OCI-M2 (cell line): Measurements from ENCODE around the gene ASCL3.
"Not testable (repeated sequence)": the region's sequence is repeated elsewhere in the genome, so short reads cannot be mapped to it uniquely, and the experiment has no call there.

Source experiments
- DNase-seq: peaks from one replicate; lab custom pipeline; 2025; ENCODE audit not compliant: unreplicated experiment; lab: John Stamatoyannopoulos, UW

ASCL3 gene

DNA sequence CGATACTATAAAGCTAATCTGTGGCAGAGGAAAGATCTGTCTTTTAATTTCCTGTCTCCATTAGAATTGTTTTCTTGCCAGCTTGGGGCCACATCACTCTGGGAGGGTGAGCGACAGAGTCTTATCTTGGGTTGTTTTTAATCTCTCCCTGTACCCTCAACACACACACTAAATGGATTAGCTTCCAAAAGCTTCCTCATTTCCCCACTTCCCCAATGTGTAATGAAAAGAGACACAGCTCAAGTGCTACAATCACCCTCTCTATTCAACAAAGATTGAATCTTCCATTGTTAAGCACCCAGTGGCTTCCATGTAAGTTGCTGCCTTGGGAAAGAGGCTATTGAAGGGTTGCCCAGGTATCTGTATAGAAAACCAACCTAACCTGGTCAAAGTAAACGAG lies 6.1 kb upstream of the ASCL3 start:
- DNase-seq = no peak

DNA sequence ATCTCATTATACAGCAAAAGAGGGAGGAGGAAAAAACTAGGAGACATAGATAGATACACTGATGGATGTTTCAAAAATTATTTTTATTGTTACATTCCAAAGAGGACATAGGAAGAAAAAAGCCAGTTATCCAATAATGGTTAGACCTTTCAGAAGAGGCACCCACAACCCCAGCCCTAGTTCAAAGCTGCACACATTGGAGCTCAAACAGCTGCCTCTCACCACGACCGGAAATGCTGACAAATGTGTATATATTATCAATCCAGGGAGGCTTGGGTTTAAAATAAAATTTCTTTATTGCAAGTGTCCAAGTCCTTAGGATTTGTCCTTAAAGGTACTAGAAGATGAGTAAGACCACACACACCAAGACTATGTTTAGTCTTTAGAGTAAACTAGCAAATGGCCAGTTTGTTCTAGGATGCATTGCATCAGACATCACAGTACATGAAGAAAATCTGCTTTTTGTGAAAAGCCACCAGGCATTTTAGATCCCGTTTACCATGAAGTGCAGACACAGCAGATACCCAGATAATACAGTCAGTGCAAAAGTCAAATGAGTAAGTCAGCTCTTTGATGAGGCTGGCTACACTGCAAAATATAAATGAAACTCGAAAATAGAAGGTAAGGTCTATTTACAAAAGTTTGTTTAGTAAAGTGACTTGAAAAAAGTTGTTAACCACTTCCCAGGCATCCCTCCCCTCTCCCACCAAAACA lies 4.6 kb upstream of the ASCL3 start:
- DNase-seq = no peak

DNA sequence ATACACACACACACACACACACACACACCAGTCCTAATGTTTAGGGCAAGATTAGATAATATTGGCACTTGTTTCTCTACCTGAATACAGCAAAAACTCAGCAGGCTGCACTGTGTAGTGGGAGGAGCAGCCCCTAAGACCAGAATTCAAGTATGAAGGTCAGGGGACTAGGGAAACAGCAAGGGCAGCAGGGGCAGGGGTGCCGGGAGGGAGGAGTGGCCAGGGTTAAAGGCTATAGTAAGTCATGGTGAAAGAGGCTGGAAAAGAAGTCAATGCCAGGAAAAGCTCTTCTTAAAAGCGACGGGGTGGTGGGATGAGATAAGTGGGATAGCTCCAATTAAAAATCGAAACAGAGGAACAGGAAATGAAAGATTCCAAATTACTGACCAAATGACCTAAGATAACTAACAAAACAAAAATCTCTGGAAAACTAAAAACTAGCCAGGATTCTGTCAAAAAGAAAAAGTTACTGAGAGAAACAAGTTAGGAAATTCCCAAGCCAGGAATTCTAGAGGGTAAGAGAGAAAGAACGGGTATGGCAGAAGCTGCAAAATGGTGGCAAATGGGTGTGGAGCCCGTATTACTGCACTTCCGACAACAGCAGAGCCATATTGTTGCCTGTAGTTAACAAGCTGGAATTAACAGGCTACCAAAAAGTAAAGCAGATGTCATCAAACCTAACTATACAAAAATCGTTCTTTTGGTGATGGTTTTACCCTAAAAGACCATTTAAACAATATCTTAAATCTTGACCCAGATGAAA lies 1.3 kb downstream of the ASCL3 start:
- no peak for DNase-seq

DNA sequence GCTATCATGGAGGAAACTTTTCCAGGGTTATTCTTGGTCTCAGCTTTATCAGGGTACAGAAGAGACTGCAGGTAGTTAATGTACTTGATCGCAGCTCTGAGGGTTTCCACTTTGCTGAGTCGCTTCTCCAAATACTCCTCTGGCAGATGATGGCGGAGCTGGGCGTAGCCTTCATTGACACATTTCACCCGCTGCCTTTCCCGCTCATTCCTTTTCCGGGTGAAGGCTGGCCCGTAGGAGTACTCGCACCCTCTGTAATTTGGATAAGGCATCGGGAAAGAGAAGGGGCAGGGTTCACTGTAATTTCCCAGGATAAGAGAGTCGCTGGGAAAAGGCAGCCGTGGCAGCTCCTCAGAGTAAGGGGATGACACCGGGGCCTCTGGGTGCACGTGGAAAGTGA lies 5.2 kb downstream of the ASCL3 start:
- DNase-seq = no peak

DNA sequence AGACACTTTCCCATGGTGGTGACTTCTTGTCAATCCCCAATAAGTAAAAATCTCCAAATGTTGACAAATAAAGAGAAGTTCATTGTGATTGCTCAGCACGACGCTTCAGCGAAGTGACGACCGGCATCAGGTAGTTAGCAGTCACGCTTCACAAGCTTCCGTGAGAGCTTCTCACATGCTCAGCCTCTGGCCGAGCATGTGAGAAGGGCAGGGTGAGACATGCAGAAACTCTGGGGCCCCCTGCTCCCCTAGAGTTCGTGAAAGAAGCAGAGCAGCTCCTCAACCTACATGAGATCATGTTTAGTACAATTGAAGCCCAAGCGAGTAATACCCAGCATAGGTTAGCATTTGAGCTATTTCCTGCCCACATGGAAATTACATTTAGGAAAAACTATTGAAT lies 5.7 kb downstream of the ASCL3 start:
- no peak for DNase-seq

DNA sequence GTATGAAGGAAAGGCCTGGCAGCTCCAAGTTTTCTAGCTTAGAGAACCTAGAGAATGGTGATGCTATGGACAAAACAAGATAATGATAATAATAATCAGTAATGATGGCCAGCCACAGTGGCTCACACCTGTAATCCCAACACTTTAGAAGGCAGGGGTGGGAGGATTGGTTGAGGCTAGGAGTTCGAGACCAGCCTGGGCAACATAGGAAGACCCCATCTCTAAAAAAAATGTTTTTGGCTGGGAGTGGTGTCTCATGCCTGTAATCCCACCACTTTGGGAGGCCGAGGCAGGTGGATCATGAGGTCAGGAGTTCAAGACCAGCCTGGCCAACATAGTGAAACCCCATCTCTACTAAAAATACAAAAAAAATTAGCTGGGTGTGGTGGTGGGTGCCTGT lies 7.0 kb downstream of the ASCL3 start:
- DNase-seq = not testable (repeated sequence)

DNA sequence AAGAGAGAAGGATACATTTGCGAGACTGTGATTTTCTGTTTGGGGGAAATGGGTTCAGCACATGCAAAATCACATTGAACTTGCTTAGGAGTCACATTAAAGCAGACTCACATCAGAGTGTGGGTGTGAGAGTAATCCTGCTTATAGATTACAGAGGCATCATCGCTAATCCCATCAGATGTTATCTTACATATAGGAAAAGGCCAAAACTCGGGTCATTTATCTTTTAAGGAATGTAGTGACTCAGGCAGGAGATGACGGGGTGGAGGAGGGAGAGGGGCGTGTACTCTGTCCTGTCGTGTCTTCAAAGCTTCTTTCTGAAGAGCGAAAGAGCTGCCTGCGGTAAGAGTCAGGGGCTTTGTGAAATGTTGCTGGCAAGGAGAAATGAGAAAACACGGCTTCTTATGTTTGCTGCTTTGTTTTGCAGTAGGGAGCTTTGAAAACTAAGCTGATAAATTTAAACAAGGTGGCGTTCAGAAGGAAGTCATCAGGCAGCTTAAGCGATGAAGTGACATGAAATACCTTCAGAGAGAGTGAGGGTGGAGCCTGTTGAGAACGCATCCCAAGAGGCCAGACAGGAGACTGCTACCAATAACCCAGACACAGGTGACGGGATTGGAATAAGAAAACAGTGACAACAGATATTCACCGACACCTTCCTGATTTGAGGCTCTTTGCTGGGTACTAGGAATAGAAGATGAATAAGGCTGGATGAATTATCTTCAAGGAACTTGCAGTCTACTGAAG lies 7.9 kb downstream of the ASCL3 start:
- DNase-seq = no peak

DNA sequence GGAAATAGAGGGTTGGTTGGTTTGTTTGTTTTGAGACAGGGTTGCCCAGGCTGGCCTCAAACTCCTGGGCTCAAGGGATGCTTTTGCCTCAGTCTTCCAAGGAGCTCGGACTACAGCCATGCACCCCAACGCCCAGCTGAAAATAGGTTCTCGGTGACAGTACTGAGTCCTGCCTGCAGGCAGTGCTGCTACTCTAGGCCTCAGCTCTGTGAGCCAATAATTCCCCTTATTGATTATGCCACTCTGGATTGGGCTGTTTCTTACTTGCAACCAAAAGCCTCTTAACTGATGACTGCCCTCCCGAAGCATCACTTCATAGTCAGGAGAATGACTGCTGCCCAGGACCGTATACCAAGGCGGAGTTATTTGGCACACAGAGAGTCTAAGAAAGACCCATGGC lies 8.9 kb downstream of the ASCL3 start:
- no peak for DNase-seq

DNA sequence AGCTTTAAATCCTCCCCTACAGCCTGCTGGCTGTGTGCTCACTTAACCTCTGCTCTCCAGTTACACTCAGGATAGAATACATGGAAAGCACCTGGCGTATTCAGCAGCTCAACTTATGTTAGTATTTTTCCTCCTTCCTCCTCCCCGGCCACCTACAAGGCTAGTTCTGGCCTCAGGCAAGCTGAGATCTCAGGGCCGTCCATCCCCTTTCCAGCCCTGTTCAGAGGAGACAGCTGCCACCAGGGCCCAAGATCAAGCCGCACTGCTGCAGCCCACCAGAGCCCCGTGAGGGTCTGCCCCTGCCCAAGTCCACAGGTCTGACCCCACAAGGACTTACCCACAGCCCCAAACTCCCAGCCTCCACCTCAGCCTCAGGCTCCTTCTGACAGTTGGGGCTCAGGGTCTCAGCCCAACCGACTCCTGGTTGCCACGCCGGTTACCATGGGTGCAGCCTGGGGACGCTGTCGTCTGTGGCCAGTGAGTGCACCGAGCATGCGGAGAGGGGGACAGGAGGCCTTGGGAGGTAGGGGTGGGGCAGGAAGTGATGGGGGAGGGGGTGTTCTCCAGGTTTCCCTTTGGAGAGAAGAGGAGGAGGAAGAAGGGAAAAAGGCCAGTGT lies 10.1 kb downstream of the ASCL3 start, which contains the start of gene C11orf16:
C11orf16 (minus strand) TSS at position 384 of the 617 bp plus-strand sequence. CDS start 639 bp downstream, outside the sequence.
- no peak for DNase-seq

DNA sequence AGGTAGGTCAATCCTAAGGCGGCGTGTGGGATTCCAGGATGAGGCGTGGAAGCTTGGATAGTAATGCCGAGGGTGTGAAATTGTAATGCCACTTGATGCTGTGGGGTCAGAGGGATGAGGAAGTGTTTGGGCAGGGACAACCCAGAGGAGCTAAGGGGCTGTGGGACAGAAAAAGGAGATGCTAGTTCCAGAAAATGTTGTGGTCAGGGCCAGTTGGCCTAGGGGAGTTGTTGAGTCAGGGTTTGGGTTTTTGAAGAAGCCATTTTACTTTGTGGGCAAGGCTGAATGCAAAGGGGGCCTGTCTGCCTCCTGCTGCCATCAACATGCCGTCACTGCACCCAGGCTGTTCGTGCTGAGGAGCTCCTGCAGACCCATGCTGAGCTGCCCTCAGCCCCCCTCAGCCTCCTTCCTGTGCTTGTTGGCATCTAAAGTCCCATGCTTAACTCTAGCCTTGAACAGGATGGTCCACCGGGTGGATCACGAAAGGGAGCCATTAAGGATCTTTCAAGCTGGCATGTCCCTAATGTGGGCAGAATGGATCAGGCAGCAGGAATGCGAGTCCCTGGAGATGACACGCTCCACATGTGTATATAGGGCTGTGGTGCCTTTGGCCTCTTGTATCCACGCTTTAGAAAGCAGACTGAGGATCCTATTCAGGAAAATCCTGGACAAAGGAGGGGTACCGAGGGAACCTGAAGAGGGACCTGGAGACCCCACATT lies 12.2 kb downstream of the ASCL3 start:
- DNase-seq = no peak

DNA sequence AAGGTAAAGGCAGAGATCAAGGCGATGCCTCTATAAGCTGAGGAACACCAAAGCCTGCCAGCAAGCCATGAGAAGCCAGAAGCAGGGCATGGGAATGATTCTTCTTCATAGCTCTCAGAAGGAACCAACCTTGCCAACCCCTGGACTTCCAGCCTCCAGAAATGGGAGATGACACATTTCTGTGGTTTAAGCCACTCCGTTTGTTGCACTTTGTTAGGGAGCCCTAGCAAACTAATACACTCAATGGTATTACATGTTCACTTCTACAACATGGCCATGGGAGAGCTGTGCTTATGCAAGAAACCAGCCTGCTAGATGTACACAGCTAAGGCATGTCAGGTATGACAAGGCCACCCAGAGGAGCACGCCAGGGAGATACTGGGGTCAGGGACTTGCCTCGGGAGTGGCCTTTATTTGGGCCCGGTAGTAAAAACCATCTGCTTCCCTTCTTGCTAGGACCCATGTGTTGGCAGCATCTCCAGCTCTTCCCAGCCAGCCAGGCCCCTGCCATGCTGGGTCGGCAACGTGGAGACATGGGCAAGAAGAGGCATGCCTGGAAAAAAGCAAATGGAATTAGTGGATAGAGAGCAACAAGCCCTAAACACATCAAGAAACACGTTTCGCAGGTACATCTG lies 13.7 kb downstream of the ASCL3 start:
- DNase-seq = no peak

DNA sequence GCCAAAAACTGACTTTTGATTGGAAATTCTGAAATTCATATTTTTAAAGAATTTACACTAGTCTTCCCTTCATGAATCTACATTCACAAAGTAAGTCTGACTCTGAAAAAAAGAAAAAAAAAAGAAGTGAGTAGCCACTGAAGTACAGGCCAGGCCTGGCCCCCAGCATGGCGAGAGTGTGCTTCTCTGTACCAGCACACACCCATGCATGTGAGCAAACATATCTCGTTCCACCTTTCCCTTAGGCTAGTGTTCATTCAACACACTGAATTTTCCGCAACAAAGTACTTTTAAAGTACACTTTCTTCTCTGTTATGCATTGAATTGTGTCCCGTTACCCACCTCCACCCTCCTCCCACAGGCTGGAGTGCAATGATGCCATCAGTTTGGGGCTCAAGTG lies 14.6 kb downstream of the ASCL3 start:
- no peak for DNase-seq

DNA sequence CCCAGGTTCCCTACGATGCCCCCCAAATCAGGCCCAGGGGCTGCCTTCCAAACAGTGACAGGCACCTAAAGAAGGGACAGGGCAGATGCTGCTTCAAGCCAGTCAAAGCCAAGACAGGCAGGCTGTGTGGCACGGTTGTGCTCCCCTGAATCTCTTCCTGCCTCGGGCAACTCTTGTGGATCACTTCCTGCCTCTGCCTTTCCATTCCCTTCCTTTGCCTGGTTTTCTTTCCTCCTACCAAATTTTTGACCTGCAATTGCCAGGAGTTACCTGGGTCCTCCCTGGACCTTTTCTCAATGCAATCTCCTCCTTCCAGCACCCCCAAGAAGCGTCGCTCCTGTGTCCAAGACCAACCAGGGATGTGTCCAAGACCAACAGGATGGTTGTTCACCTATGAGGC lies 15.6 kb downstream of the ASCL3 start:
- no peak for DNase-seq

DNA sequence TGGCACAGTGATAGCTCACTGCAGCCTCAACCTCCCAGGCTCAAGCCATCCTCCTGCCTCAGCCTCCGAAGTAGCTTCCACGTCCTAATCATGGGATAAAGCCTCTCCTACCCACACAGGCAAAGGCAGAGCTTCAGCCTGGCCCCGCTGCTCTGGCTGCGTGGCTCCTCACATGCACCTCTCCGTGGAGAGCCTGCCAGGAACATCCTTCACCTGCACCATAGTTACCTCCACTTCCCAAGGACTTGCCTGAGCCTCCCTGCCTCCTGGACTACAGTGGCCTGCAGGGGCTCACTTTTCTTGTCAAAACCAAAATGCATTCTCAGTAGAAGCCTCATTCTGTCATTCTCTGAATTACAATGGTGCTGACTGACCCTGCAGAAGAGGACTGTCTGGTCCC lies 16.6 kb downstream of the ASCL3 start:
- no peak for DNase-seq

DNA sequence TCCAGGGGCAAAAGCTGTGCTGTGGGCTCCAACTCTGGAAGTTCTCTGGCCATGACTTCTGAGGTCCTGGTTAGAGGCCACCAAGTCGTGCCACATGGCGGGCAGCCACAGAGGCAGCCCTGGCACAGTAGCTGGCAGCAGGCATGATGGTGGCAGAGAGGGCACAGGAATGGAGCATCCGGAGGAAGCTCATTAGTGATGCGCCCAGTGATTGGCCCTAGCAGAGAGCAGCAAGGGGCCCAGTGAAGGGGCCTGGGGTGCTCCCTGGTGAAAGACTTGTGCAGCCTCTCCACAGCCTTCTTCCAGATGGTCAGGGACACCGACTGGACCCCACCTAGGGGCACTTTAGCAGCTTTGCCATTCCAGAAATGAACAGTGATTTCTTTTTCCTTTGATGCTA lies 17.1 kb downstream of the ASCL3 start:
- no peak for DNase-seq

DNA sequence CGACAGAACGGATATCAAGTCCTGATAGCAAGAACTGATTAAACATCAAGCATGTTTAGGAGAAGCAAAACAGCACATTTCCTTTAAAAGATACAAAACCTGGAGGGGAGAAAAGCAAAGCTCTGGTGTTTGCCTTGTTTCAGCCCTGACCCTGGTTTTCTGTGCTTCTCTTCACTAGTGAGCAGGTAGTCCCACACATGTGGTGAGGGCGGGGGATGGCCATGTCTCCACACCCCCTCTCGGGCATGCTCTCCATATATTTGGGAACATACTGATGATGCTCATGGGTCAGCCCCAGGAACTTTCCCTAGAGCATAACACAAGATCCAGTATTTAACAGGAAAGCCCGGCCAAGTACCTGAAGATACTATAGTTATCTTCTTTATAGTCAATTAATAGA lies 20.1 kb downstream of the ASCL3 start:
- no peak for DNase-seq

DNA sequence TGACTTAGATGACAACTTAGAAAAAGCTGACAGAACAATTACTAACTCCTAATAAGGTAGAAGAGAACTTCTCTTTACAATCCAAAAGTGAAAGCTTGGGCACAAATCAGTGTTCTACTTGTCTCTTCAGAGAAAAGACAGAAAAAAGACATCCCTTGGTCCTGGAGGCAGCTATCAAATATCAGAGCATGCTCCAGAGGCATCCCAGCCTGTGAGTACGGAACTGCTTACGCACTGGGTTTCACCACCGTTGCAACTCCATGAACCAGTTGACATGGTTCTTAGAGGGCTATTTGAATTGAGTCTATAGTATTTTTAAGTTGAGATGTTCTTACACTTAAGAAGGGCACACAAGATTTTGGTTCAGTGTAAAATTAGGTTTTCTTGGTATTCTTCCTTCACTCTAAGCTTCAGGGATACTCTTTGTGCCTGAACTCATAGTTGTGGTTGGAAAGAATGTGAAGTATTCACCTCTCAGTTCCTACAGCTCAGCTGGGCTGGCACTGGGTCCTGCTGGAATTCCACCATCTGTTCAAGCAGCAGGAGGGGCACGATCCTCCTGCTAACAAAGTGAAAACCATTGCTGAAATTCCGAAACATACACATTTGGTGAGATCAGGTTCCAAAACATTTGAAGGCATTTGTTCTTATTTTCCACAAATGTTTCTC lies 25.5 kb downstream of the ASCL3 start:
- no peak for DNase-seq

DNA sequence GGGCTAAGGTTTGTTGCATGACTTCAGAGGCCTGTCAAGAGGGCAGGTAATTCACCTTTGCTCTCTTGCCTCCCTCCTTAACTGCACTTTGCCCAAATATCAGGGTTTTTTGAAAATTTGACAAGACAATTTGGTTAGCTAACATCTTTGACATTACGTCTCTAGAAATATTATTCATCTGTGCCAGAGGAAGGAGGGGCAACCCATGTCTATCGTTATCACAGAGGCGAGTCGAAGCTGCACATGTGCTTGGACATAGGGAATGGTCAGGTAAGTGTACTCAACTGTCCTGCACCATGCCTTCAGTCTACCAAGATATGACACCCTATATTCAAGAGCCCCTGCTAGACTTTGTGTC lies 28.2 kb downstream of the ASCL3 start:
- DNase-seq = no peak

DNA sequence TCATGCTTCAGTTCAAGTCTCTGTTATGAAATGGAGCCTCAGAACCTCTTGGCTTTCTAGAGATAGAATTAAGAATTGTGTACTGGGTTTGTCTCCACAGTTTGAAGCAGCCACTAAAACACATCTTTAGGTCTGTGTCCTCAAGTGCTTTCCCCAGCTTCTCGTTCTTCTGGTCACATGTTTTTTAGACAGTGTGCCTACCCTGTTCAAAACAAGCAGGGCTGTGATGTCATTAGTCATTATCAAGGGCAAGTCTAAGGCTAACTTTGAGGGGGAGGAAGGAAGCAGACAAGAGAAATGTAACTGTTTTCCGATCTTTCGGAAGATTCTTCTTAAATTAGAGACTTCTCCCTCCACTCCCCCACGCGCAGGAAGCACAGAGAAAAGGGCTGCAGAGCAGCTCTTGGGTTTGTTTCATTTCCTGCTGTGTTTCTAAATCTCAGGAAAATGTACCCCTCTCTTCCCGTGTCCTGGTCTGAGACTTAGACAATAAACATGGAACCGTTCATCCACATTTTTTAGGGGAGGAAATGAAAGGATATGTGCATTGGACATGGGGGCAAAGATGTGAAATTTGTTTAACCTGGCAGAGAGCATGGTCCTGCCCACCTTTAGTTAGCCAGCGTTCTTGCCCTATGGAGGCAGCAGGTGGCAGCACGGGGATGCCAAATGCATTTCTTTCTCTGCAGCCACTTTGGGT lies 28.7 kb downstream of the ASCL3 start:
- DNase-seq = no peak
